ENCODE measurements around the gene SOX5.

SOX5 gene

DNA sequence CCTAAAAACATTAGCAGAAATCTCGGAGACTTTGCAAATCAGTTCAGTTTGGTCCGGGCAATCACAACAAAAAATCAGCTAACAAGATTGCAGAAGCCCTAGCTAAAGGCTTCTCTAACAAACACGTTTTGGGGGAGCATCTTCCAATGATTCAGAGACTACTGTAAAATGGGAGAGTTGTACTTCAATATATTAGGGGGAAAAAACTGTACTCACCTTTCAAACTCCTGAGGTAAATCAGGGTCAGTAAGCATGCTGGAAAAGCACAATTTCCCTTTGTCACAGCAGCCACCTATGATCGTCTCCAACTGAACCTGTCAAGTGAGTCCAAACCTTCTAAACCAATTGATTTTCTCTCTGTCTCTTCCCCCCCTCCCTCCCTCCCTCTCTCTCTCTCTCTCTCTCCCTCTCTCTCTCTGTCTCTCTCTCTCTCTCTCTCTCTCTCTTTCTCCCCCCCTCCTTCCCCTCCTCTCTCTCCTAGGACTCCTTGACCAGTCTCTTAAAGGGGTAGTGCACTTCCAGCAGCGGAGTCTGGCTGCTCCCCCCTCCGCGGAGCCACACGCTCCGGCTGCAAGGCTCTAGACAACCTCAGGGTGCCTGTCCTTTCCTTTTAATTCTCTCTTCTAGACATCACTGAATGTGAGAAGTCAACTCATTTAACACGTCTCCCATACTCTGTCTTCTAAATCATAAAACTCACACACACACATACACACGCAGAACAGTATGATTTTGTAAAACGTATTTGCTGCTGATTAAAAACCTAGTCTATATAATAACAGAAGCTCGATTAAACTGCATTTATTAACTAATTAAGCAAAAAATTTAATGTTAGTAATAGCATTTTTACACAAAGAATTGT, at the start of gene SOX5:
TSS of gene SOX5 (minus strand) at position 323 of the 862 bp plus-strand sequence. CDS start at position 254, 69 bp downstream.
- in situ Hi-C loops (cut with MboI; ENCODE audit: low sequenced_read_pairs) = no loop called here

DNA sequence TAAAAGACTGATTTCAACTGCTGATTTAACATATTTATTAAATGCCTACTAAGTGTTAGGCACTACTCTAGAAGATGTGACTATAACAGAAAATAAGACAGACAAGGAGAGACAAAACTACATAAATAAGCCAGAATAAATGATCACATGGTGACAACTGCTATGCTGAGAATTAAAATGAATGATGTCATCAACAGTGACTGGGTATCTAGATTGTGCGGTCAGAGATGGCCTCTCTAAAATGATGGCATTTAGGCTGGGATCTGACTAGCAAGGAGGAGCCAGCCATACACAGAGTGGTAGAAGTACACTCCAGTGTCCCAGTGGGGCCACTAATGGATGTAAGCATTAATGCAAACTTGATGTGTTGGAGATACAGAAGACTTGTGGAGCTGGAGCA, 37.6 kb upstream of the SOX5 start:
- in situ Hi-C loops (cut with MboI; ENCODE audit: low sequenced_read_pairs) = no loop called here

DNA sequence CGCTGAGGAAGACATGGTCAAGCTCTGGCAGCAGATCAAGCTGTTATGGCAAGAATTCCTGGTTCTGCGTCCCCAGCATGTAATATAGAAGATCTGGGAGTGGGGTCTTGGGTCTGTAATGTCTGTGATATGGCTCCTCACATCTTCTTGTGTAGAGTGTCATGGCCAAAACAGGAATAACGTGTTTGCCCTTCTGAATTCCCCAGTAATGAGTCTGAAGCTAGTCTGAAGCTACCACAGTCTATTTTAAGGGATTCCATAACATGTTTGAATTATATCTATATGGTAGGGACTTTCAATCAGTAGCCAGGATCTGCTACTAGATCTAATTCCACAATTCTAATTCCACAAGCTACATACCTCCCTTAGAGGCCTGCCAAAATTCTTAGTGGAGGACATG, 31.4 kb upstream of the SOX5 start:
- in situ Hi-C loops (cut with MboI; ENCODE audit: low sequenced_read_pairs) = no loop called here

DNA sequence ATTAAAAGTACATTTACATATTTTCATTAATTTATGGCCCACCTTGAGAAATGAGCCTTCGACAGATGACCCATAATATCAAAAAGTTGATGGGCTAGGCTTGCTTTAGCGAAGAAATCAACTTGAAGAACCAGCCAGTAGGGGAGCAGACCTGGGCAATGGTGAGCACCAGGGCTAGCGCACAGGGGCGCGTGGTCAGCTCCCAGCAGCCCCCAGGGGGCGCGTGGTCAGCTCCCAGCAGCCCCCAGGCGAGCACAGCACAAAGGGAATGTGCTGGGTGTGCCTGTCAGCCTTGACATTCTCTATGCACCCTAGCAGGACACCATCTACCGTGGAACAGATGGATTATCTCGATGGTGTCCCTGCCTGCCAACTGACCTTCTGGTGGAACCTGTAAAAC, 15.3 kb upstream of the SOX5 start:
- in situ Hi-C loops (cut with MboI; ENCODE audit: low sequenced_read_pairs) = no loop called here

DNA sequence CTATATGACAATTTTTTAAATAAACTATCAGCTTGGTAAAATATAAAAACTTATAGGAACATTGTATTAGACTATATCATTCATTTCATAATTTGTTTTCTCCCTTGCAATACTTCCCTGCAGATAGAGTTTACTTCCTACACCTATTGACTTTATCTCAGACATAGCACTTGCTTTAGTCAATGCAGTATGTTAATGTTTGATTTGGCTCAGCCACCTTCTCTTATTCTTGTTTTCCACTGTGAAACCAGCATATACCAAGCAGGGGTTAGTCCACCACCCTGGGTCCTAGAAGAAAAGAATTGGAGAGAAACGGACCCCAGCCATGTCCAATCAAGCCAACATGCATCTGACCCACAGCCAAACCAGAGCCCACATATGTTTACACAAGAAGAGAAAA, 10.4 kb upstream of the SOX5 start:
- in situ Hi-C loops (cut with MboI; ENCODE audit: low sequenced_read_pairs) = no loop called here

DNA sequence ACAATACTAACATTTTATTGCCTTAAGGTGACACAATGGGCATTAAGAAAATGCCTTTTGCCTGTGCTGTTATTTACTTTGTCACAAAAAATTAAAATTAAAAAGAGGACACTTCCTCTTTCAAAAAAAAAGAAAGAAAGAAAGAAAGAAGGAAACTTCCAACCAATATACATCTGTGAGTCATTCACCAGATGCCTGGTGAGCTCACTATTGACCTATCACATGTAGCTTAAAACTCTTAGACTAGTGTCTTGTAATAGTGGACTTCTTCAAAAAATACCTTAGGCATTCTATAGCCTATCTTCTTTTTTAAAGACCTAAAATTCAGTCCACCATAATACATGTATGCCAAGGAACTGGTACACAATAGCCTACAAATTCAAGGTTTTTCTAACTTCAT, 4.9 kb upstream of the SOX5 start:
- in situ Hi-C loops (cut with MboI; ENCODE audit: low sequenced_read_pairs) = no loop called here

DNA sequence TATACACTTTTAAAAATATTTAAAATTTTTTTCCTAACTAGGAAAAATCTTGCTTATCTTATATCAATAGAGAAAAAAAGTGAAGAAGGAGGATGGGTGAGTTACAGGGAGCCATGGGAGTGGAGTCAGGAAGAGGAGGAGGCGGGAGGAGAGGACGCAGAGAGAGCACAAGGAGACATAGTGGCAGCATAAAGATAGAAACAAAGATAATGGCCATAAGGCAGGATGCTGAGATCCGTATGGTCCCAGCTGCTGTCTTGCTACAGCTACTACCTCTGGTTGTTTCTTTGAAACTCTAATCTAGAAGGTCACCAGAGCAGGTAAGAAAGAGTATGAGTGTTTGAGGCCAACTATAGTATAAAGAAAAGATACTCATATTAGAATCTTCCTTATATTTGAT, 2.6 kb upstream of the SOX5 start:
- in situ Hi-C loops (cut with MboI; ENCODE audit: low sequenced_read_pairs) = no loop called here

DNA sequence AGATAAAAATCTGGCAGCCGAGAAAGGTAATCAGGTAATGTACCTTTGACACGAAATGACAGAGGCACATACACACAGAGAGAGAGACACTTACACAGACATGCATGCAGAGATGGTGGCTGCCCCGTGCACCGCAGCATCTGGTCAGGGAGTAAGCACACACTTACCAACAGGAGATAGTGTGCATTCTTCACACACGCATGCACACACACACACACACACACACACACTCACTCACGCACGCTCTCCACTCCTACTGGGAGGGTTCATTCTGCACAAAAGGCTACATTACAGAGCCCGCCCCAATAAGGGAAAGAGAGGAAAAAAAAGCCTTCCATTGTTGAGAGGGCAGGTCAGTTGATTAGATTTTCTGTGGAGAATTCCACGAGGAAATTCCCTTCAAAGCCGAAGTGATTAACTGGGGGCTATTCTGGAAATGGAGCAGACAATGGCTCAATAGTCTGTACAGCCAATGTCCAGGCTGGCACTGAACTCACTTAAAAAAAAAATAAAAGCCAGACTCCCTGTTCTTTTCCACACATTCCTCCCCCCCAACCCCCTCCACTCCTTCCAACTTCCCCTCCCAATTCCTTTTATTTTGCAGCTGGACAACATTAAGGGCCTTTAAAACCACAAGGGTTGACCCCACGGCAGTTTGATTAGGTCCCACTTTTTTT, 1.4 kb upstream of the SOX5 start:
- in situ Hi-C loops (cut with MboI; ENCODE audit: low sequenced_read_pairs) = no loop called here

DNA sequence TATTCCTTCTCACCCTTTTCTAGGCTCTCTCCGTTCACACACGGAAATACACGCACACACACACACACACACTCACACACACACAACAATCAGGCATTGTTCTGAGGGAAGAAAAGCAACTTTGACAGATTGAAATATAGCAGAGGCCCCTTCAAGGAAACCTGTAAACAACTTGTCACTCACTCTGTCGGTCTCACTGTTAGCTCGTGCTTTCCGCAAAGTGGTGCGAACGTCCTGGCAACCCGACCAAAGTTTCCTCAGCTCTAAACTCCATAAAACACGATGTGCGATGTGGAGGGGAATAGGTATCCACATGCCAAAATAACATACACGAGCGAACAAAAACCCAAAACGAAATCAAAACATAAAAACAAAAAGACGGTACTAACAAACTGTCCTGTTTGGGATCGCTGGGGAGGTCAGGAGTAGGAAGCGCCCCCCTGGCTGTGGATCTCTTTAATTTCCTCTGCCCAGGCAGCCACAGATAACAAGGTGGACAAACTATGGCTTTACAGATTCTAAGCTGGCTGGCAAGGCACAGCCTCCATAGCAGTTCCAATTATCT, 822 bp upstream of the SOX5 start:
- in situ Hi-C loops (cut with MboI; ENCODE audit: low sequenced_read_pairs) = no loop called here

DNA sequence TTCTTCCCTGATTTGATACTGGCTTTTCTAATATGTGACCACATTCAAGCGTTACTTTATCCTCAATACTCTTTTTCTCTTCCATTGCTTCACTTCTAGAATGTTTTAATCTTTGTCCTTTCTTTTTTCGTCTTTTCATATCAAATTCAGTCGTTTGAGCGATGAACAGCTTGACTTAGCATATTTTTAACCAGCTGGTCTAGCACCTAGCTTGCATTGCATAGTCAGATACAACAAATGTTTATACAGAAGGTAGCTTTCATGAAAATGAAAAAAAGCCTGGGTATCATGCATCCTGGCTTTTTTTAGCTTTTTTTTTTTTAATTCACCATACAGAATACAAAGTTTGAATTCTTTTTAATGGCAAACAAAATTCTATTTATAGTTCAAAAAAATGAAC, 1.2 kb downstream of the SOX5 start:
- in situ Hi-C loops (cut with MboI; ENCODE audit: low sequenced_read_pairs) = no loop called here

DNA sequence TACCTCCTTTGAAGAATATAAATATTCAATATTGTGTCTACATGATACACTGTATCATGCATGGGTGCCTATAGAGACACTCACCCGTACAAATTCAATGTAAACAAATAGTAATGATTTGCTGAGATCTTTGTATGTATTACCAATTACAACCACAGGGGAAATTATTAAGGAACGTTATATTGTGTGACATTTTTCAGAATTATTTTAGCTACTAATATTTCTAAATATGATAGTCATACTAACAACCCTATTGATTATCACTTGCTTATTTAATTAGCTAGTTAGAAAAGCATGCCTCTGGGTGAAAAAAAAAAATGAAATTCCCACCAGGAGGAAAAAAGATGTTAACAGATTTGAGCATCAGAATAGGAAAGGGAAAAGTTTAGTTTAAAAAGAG, 2.1 kb downstream of the SOX5 start:
- in situ Hi-C loops (cut with MboI; ENCODE audit: low sequenced_read_pairs) = no loop called here

DNA sequence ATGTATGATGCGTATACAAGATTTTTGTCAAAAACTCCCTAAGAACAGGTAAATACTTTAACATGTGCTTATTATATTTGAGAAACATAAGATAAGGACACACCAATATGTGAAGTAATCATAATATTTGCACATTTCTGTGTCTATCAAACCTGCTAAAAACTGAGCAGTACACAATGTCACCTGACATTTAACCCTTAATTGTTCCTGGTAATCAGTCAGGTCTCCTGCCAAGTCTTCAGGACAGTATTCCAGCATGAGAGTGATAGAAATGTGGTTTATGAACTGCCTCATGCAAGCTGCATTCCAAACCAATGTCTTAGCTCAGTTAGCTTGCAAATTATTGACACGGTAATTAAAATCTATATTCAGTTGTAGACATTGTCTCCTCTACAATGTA, 4.2 kb downstream of the SOX5 start:
- in situ Hi-C loops (cut with MboI; ENCODE audit: low sequenced_read_pairs) = no loop called here

DNA sequence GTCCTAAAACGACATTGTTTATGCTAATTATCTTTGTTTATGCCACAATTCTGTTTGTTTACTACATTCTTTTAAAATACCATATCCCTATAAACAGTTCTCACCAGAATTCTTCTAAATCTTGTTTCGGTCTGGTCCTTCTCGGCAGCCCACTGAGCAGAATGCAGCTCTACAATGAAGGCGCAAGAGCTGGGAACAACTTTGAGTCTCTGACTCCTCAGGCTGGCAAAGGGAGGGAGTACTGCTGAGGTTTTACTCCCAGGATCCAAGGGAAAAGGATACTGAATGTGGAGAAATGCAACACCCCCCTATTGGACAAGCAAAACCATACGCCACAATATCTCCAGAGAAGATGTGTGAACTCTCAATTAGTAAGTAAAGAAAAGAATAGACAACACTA, 5.4 kb downstream of the SOX5 start:
- in situ Hi-C loops (cut with MboI; ENCODE audit: low sequenced_read_pairs) = no loop called here

DNA sequence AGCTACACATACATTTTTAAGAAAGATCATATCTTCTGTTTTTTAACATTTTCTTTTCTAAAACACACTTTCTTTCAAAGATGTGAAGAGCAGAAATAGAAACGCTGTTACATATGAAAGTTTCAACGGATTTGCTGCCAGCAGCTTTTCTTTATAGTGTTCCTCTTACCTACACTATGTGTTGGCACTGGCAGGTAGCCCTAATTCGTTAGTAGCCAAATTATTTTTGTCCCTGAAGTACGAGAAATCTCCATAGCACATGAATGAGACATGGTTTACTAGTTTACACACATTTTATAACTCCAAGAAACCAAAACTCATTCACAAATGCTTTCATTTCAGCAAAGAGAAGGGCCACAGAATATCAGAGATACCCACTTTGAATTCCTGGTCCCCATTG, 6.6 kb downstream of the SOX5 start:
- in situ Hi-C loops (cut with MboI; ENCODE audit: low sequenced_read_pairs) = no loop called here

DNA sequence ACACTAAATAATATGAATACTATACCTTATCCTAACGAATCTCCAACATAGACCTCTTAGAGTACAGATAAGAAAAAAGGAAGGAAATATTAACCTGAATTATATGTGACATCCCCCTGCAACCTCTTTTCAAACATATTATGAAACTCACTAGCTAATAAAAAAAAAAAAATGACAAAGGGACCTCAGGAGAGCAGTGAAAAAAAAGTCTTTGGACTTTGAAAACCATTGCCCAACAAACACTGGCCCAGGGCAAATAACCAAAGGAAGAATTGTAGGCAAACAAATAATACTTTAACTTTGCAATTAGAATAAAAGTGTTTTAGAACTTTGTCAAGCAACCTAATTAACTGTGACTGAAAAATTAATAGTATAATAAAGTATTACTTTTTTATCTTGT, 7.7 kb downstream of the SOX5 start:
- in situ Hi-C loops (cut with MboI; ENCODE audit: low sequenced_read_pairs) = no loop called here

DNA sequence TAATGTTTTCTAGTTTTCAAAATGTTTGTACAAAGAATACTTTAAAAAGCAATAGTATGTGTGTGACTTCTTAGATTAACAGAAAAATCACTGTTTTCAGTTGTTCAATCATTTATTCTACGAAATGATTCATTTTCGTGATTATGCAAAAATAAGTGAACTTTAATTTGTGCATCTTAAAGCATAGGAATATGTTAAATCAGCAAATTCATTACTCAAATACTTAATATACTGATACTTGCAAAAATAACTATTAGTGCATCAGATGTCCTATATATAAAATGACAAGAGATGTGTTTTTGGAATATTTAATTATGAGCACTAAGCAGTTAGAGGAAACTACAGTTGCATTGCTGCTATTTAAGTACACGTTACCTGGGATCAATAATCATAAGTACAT, 11.0 kb downstream of the SOX5 start:
- in situ Hi-C loops (cut with MboI; ENCODE audit: low sequenced_read_pairs) = no loop called here

DNA sequence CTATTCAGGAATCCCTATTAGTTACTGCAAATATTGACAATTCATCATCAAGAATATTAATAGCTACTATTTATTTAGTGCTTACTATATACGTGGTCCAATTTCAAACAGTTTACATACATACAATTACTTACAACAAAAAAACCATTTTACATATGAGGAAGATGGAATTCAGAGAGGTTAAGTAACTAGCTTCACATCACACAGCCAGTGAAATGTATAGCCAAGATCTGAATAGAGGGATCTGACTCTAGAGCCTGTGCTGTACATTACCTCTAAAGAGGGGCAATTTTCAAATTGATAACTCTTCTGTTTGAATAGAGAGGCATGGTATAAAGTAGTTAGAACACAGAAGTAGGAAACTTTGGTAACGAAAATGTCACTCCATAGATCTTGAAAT, 18.3 kb downstream of the SOX5 start:
- in situ Hi-C loops (cut with MboI; ENCODE audit: low sequenced_read_pairs) = no loop called here

DNA sequence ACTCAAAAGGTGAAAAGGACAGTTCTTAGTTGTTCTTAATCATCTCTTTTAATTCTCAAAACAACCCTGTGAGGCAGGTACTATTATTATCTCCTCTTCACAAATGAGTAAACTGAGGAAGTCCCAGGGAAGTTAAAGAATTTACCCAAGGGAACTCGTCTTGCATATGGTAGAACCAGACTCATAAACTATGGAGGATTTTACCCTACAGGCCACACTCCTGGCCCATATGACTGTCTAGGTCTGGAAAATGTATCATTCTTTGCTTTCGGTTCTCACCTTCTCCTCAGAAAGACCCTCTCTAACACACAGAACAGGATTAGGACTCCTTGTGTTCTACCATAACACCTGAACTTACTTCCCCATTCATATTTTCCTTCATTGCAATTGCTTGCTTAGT, 18.9 kb downstream of the SOX5 start:
- in situ Hi-C loops (cut with MboI; ENCODE audit: low sequenced_read_pairs) = no loop called here

DNA sequence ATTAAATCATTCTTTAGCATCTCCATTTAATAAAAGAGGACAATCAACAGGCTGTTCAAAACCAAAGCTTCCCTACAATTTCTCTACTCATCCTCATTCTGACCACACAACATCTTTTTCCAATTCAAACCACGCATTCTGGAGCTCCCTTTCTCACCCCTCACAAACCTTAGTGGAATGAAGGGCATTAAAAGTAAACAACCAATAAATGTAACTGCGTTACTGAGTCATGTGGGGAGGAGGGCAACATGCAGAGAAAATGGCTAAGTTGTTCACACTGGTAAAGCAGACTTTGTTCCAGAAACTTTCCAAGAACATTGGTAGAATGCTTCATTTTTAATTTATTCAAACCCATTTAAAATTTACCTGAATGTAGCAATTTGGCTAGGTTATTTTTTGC, 19.6 kb downstream of the SOX5 start:
- in situ Hi-C loops (cut with MboI; ENCODE audit: low sequenced_read_pairs) = no loop called here

DNA sequence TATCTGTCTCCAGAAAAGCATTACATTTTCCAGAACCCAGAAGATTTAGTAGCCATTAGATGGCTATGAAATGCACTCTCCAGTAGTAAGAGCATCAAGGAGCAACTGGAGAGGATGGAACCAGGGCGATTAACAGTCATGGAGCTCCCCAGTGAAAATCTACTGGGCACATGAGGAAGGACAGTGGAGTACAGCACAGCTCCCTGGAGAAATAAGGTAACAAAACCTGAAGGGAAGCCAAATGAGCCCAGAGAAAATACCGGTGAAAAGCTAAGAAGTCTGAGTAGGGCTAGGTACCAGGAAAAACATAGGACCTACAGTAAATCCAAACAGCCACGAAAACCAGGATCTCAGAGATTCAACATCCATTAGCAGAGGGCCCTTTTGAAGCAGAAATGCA, 21.6 kb downstream of the SOX5 start:
- in situ Hi-C loops (cut with MboI; ENCODE audit: low sequenced_read_pairs) = no loop called here

DNA sequence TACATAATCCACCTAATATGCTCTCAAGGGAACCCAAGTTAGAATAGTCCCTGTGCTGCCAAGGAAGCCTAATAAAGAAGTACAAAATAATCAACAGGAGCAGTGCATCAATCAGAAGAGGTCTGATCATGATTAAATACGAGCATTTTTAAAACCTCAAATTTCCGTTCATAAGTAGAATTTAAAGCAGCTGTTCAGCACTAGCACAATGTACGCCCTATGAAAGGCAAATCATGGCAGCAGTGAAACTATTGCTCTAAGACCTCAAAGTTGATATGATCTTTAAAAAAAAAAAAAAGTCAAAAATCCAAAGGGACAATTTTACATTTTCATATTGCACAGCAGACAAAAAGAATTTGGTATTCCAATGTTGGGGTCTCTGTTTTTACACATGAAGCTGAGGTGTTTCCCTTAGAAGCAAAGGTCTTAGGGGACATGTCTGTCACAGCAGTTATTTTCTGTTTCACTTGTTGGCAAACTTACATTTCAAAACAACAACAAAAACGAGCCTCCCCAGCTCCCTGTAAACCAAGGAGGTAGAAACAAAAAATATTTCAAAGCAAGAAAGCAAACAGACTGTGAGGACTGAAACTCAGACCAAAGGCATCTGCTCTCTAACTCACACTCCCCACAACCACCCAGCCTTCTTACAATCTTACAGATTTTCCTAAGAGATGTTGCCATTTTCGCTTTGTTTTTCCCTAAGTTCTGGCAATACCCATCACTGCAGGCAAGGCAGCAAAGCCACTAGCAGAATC, 28.2 kb downstream of the SOX5 start:
- in situ Hi-C loops (cut with MboI; ENCODE audit: low sequenced_read_pairs) = no loop called here

DNA sequence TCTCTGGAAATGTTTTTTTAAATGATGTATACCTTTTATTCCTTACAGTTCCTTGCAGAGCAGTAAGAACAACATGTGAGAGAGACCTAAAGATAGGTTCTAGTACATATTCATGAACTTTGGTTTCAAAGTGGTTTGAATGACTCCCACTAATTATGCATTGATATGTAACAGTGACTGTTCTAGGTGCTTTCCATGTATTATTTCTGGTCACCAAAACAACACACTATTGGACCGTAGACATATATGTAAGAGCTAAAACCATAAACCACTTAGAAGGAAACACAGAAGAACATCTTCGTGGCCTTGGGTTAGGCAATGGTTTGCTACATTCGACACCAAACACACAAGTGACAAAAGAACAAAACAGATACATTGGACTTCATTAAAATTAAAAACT, 37.9 kb downstream of the SOX5 start:
- in situ Hi-C loops (cut with MboI; ENCODE audit: low sequenced_read_pairs) = no loop called here

All from HL-60/S4 (cell line).